ENCODE measurements around the gene CDH23.

CDH23 gene

GRCh38 chr10:71751515-71752224 is 354.9 kb downstream of the CDH23 start:
- TF ChIP-seq CTCF (IDR thresholded peaks at IDR 0.05; ENCODE audit: control insufficient read depth, extremely low read depth, insufficient read depth), result no peak
- H3K4me3 ChIP-seq (ENCODE audit: low read depth, low read length), result no peak overlapping the region
- DNase-seq (ENCODE audit: low read depth), result no peak

GRCh38 chr10:71752391-71753090 is 355.8 kb downstream of the CDH23 start:
- H3K4me3 ChIP-seq (ENCODE audit: low read depth, low read length), result no peak overlapping the region
- DNase-seq (ENCODE audit: low read depth), result no peak
- TF ChIP-seq CTCF (IDR thresholded peaks at IDR 0.05; ENCODE audit: control insufficient read depth, extremely low read depth, insufficient read depth), result no peak

DNA sequence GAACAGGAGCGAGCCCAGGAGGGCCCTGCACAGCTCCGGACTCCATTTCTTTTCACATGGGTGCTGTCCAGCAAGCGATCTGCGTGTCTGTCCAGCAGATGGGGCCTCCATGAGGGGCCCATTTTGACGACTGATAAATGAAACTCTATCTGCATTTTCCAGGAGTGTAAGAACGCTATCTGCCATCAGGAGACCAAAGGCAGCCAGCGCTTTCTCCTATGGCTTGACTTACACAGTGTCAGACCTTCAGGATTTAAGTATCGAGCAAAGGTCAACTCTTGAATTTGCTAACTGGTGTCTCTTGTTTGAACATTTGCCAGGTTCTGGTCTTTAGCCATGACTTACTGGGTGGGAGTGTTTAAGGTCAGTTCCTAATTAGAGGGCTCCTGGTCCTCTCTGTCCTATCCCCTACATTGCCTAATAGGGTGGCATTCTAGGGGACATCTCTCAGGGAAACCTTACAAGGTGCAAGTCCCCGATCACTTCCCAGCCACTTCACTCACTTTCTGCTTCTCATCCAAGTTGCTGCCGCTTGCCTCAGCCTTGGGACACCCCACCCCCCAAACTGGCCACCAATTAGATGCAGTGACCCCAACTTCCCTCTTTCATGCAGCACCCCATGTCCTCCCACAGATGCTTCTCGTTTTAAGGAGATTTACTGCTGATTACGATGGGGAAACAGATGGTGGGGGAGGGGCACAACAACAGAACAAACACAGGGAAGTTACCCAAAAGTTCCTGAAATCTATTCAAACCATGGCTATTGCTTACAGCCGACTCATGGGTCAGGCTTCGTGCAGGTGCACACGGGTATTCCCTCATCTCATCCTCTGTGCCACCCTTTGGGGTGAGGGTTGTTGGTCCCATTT is 356.6 kb downstream of the CDH23 start:
- DNase-seq (ENCODE audit: low read depth), result no peak
- no peak overlapping the region for H3K4me3 ChIP-seq (ENCODE audit: low read depth, low read length)
- TF ChIP-seq CTCF (IDR thresholded peaks at IDR 0.05; ENCODE audit: control insufficient read depth, extremely low read depth, insufficient read depth), result no peak

GRCh38 chr10:71753960-71754505 is 357.3 kb downstream of the CDH23 start:
- no peak overlapping the region for H3K4me3 ChIP-seq (ENCODE audit: low read depth, low read length)
- no peak for DNase-seq (ENCODE audit: low read depth)
- TF ChIP-seq CTCF (IDR thresholded peaks at IDR 0.05; ENCODE audit: control insufficient read depth, extremely low read depth, insufficient read depth), result no peak

DNA sequence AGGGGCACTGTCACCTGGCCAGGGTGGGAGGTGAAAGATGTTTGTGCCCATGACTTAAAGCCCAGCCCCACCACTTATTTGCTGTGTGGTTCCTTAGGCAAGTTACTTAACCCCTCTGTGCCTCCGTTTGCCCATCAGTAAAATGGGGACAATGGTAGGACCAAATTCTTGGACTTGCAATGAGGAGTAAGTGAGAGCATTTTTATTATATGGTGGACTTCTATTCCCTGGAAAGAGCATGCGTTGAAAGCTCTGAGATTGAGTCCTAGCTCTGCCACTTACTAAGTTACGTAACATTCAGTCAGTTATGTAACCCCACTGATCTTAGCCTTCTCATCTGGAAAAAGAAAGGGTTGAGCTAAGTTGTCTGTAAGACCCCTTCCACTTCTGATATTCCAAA is 357.8 kb downstream of the CDH23 start:
- no peak overlapping the region for H3K4me3 ChIP-seq (ENCODE audit: low read depth, low read length)
- DNase-seq (ENCODE audit: low read depth), result no peak
- no peak for TF ChIP-seq CTCF (IDR thresholded peaks at IDR 0.05; ENCODE audit: control insufficient read depth, extremely low read depth, insufficient read depth)

- DNase-seq (ENCODE audit: low read depth), result no peak
- H3K4me3 ChIP-seq (ENCODE audit: low read depth, low read length), result no peak overlapping the region
- no peak for TF ChIP-seq CTCF (IDR thresholded peaks at IDR 0.05; ENCODE audit: control insufficient read depth, extremely low read depth, insufficient read depth)
Measured at GRCh38 chr10:71755179-71755879, 358.6 kb downstream of the CDH23 start.
